GM18870 (cell line): ENCODE data around the gene GLS2.
"Not testable (repeated sequence)": the region's sequence is repeated elsewhere in the genome, so short reads cannot be mapped to it uniquely, and the experiment has no call there.

Experiments used
- ATAC-seq: cut with Tn5 transposase; IDR thresholded peaks from one replicate; pipeline ENCODE4 v1.9.1; 2021; ENCODE audit warnings: moderate library complexity; ENCODE audit not compliant: unreplicated experiment

The GLS2 gene

DNA sequence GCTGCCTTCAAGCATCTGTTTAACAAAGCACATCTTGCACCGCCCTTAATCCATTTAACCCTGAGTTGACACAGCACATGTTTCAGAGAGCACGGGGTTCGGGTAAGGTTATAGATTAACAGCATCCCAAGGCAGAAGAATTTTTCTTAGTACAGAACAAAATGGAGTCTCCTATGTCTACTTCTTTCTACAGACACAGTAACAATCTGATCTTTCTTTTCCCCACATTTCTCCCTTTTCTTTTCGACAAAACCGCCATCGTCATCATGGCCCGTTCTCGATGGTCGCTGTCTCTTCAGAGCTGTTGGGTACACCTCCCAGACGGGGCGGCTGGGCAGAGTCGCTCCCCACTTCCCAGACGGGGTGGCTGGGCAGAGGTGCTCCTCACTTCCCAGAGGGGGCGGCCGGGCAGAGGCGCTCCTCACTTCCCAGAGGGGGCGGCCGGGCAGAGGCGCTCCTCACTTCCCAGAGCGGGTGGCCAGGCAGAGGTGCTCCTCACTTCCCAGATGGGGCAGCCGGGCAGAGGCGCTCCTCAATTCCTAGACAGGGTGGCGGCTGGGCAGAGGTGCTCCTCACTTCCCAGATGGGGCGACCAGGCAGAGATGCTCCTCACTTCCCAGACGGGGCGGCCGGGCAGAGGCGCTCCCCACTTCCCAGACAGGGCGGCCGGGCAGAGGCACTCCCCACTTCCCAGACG lies 5.6 kb upstream of the GLS2 start:
- not testable (repeated sequence) for ATAC-seq

- ATAC-seq: no peak
These were observed 2.4 kb upstream of the GLS2 start for GRCh38 chr12:56490360-56490759.

DNA sequence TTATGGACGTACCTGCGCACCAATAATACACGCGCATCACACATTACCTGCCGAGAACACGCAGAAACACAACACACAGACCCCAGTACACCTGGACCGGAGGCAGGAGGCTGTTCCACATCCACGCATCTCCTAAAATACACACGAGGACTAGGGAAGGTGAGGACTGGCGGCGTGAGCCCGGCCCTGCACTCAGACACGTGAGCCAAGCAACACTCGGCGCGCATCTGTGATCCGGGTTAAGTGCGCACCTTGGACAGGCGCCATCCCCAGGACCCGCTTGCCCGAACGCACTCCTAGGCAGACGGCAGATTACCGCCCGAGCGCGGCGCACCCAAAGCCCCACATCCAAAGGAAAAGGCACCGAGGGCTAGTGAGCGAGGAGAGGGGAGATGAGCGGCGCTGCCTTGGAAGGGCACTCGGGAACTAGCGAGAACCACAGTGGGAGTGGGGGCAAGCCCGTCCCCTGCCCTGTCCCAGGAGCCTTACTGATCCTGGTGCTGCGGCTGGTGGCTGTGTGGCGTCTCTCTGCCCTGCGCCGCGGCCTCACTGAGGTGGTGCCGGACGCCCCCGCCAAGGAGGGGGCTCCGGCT lies 417 bp downstream of the GLS2 start:
- ATAC-seq: no peak

GRCh38 chr12:56486694-56487093 lies 1.3 kb downstream of the GLS2 start:
- ATAC-seq: no peak

- no peak for ATAC-seq
These were observed 3.4 kb downstream of the GLS2 start for GRCh38 chr12:56484566-56484965.

GRCh38 chr12:56479625-56480024 lies 8.3 kb downstream of the GLS2 start:
- no peak for ATAC-seq

- ATAC-seq: no peak
These were observed 10.3 kb downstream of the GLS2 start for GRCh38 chr12:56477521-56478225.

GRCh38 chr12:56476972-56477432 lies 11.0 kb downstream of the GLS2 start:
- ATAC-seq: no peak

DNA sequence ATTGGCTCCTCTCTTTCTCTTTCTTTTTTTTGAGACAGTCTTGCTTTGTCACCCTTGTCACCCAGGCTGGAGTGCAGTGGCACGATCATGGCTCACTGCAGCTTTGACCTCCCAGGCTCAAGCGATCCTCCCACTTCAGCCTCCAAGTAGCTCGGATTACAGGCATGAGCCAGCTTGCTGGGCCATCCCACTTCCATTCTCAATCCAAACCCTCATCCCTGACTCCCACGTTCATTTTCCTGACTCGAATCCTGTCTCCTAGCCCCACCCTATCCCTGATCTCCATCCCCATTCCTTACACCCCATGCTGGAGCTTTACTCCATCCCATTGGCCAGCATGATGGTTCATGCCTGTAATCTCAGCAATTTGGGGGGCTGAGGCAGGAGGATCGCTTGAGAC lies 11.8 kb downstream of the GLS2 start:
- no peak for ATAC-seq

DNA sequence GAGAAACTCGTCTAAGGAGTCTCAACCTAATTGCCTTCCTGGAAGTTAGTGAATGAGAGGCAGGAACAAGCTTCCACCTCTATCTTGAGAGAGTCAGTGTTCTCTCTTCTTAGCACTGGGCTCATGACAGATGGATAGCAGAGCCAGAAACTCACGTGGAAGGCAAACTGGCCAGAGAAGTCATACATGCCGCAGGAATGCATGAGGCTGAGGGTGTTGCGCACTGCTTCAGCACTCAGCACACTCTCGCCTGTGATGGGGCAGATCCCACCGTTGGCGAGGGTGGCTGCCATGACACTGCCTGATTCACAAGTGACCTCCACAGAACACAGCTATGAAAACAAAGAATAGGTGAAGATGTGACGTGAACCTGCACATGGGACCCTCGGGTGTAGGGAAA lies 13.6 kb downstream of the GLS2 start:
- no peak for ATAC-seq

GRCh38 chr12:56469007-56469930 lies 18.7 kb downstream of the GLS2 start:
- no peak for ATAC-seq

- ATAC-seq: peak; percentile 62
These were observed 19.6 kb downstream of the GLS2 start, which contains the start of gene SPRYD4 for GRCh38 chr12:56468216-56469006. Gene SPRYD4 (plus strand): TSS chr12:56468578. CDS start chr12:56468592, 14 bp downstream.

GRCh38 chr12:56462565-56462964 lies 25.4 kb downstream of the GLS2 start:
- no peak for ATAC-seq

DNA sequence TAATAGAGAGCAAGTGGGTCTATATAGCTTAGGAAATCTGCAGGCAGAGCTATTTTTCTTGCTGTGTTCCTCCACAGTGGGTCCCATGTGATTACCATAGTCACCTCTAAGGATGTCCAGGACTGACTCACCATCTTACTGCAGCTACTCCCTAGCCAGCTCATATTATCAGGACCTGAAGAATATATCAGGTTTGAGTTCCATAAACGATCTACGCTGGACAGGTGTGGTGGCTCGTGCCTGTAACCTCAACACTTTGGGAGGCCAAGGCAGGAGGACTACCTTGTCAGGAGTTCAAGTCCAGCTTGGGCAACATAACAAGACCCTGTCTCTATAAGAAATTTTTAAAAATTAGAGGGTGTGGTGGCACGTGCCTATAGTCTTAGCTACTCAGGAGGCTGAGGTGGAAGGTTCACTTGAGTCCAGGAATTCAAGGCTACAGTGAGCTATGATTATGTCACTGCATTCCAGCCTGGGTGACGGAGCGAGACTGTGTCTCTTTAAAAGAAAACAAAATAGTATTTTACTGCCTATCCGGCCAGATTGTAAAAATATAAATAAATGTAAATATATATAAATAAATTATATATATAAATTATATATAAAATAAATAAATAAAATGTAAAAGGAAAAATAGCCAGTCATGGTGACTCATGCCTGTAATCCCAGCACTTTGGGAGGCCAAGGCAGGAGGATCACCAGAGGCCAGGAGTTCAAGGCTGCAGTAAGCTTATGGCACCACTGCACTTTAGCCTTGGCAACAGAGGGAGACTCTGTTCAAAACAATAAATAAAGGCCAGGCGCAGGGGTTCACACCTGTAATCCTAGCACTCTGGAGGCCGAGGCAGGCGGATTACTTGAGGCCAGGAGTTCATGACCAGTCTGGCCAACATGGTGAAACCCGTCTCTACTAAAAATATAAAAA lies 26.5 kb downstream of the GLS2 start:
- ATAC-seq: no peak

- no peak for ATAC-seq
These were observed 30.1 kb downstream of the GLS2 start for GRCh38 chr12:56457817-56458216.

DNA sequence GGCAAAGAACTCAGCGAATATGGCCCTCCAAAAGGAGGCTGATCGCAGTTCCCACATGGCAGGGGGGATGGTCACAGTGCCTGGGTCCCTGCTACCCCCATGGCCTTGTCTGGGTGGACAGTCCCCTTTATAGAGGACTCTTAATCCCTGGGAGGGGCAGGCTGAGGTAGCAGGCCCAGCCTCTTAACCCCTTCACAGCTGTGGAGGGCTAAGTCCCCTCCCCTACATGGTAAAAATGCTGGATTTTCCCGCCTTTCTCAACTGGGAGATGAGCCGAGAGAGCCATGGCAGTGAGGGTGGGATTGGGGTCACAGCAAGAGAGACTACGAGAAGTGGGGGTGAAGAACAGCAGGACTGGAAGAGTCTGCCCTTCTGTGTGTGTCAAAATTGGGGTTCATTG lies 33.4 kb downstream of the GLS2 start, which contains the start of gene MIP:
TSS of gene MIP (minus strand) at position 101 of the 400 bp plus-strand sequence. CDS start at position 57, 44 bp downstream.
- no peak for ATAC-seq

DNA sequence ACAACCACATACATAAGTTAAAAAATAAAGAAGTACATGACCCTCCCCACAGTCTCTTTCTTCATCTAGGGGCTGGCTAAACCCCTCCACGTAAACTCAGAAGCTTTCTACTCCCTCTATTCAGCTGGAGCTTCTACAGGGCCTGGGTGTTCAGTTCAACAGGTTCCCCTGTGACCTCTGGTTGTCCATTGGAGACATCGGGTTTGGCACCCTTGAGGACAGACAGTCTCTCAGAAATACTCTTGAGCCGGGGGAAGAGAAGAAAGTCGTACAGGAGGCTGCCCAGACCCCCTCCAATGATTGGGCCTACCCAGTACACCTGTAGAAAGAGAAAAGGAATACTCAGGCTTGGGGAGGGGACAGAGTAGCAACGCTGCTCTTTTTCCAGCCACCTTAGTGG lies 36.8 kb downstream of the GLS2 start:
- ATAC-seq: no peak

DNA sequence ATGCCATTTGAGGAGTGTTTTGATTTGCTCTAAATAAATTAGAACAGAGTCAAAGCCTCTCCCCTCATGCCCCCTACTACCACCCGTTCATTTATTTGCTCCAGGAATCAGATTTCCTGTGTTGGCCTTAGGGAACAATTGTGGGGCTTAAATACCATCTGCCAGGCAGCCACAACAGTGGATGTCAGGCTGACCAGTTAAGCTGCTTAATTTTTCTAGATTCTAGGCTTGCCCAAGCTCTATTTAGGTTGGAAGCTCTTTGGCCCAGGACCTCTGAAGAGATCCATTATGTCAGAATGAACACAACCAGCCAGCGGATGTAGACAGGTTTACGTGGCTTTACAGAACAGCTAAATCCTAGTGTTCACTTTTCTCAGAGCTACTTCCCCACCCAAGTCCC lies 37.7 kb downstream of the GLS2 start:
- no peak for ATAC-seq

GRCh38 chr12:56449622-56449984 lies 38.4 kb downstream of the GLS2 start:
- no peak for ATAC-seq
